ENCODE measurements around the gene TBC1D22B. TPM values are rescaled to one million over a fixed set of nuclear protein-coding genes. Genes with fewer than 3 reads are reported as not detected.

Gene TBC1D22B
- polyA plus RNA-seq, 3 donors: 3.9 to 5.0 (median 4.9) TPM

DNA sequence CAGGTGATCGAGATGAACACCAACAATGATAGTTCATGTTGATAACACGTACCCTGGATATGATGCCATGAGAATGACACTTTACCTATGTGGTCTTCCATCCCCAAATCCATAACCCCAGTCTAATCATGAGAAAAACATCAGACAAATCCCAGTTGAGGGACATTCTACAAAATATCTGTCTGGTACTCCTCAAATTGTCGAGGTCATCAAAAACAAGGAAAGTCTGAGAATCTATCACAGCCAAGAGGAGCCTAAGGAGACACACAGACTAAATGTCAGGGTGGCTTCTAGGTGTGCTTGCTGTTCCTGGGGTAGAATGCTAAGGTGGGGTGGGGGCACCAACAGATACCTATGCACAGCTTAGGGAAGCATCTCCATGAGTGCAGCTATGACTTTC is 93.5 kb downstream of the TBC1D22B start:
- Mint-ChIP-seq H3K4me1 (peaks cover 18% of the 10 kb centered on the region), H3K27ac (no peak overlapping the region), H3K36me3 (peaks cover 0 to 2% of the 10 kb centered on the region in 2 donors), H3K9me3 (peaks cover 0 to 4% (median 0%) of the 10 kb centered on the region in 7 donors), H3K27me3 (ENCODE audit: low read depth in 3 of 3) (peaks cover 8 to 27% (median 19%) of the 10 kb centered on the region in 3 donors), H3K4me3 (no peak overlapping the region)
- H2AFZ ChIP-seq (ENCODE audit: insufficient read depth, low read depth, low read length, poor library complexity, severe bottlenecking): no peak overlapping the region
- H3K4me3 ChIP-seq (replicated peaks in 1 of 3; ENCODE audit: low read depth in 2 of 3, low read length in 3 of 3): no peak overlapping the region
- H3K27me3 ChIP-seq (ENCODE audit: control insufficient read depth in 2 of 2, insufficient read depth in 2 of 2, low read length in 2 of 2): no peaks in the 10 kb centered on the region
- DNase-seq: no peak
- H4K20me1 ChIP-seq (ENCODE audit: insufficient read depth, low read length): no peaks in the 10 kb centered on the region
- H3K9ac ChIP-seq (ENCODE audit: insufficient read depth, low read length, poor library complexity, severe bottlenecking): no peak overlapping the region
- H3K4me1 ChIP-seq (ENCODE audit: control insufficient read depth in 1 of 2, insufficient read depth in 2 of 2, low read length in 2 of 2): peaks cover 11 to 15% of the 10 kb centered on the region in 2 donors
- 94% methylated on average over 3 of the region's 3 CpGs for WGBS (ENCODE audit: insufficient coverage)
- no peak overlapping the region for H3K27ac ChIP-seq (ENCODE audit: low read depth in 1 of 2, low read length in 2 of 2)
- TF ChIP-seq, protein P1, sequence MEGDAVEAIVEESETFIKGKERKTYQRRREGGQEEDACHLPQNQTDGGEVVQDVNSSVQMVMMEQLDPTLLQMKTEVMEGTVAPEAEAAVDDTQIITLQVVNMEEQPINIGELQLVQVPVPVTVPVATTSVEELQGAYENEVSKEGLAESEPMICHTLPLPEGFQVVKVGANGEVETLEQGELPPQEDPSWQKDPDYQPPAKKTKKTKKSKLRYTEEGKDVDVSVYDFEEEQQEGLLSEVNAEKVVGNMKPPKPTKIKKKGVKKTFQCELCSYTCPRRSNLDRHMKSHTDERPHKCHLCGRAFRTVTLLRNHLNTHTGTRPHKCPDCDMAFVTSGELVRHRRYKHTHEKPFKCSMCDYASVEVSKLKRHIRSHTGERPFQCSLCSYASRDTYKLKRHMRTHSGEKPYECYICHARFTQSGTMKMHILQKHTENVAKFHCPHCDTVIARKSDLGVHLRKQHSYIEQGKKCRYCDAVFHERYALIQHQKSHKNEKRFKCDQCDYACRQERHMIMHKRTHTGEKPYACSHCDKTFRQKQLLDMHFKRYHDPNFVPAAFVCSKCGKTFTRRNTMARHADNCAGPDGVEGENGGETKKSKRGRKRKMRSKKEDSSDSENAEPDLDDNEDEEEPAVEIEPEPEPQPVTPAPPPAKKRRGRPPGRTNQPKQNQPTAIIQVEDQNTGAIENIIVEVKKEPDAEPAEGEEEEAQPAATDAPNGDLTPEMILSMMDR (IDR thresholded peaks at IDR 0.05): no peak
- no peak overlapping the region for H3K4me2 ChIP-seq (replicated peaks; ENCODE audit: extremely low read depth, low read length, poor library complexity, severe bottlenecking)
- H3K79me2 ChIP-seq (ENCODE audit: insufficient read depth, low read length): peaks cover 21% of the 10 kb centered on the region
- no peaks in the 10 kb centered on the region for H3K9me3 ChIP-seq (replicated peaks in 1 of 2; ENCODE audit: control insufficient read depth in 1 of 2, insufficient read depth in 1 of 2, low read length in 2 of 2)
- H3K36me3 ChIP-seq (replicated peaks in 1 of 2; ENCODE audit: control insufficient read depth in 1 of 2, insufficient read depth in 2 of 2, low read length in 2 of 2): no peaks in the 10 kb centered on the region
- intact Hi-C loops (cut with micrococcal nuclease): no loop called here

DNA sequence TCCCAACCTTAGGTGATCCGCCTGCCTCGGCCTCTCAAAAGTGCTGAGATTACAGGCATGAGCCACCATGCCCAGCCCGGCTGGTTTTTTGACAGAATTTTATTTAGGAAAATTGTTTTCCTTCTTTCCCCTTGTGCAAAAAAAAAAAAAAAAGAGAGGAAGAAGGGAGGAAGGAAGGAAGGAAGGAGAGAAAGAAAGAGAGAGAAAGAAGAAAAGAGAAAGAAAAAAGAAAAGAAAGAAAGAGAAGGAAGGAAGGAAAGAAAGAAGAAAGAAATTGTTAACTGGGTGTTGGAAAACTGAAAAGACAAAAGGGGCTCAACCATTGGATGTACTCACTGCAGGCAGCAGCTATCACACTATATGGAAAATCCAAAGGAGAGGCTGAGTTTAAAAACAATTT is 94.8 kb downstream of the TBC1D22B start:
- H3K4me3 ChIP-seq (replicated peaks in 1 of 3; ENCODE audit: low read depth in 2 of 3, low read length in 3 of 3): no peak overlapping the region
- no peak overlapping the region for H3K27ac ChIP-seq (ENCODE audit: low read depth in 1 of 2, low read length in 2 of 2)
- TF ChIP-seq, protein P1 (IDR thresholded peaks at IDR 0.05): no peak
- Mint-ChIP-seq H3K9me3 (peaks cover 0 to 3% (median 0%) of the 10 kb centered on the region in 7 donors), H3K4me3 (no peak overlapping the region), H3K4me1 (peaks cover 19% of the 10 kb centered on the region), H3K27ac (peak overlapping the region in 1 of 7 donors; percentile 50), H3K27me3 (ENCODE audit: low read depth in 3 of 3) (peaks cover 8 to 23% (median 14%) of the 10 kb centered on the region in 3 donors), H3K36me3 (peaks cover 0 to 2% of the 10 kb centered on the region in 2 donors)
- H3K9ac ChIP-seq (ENCODE audit: insufficient read depth, low read length, poor library complexity, severe bottlenecking): no peak overlapping the region
- H3K36me3 ChIP-seq (replicated peaks in 1 of 2; ENCODE audit: control insufficient read depth in 1 of 2, insufficient read depth in 2 of 2, low read length in 2 of 2): no peaks in the 10 kb centered on the region
- H3K9me3 ChIP-seq (replicated peaks in 1 of 2; ENCODE audit: control insufficient read depth in 1 of 2, insufficient read depth in 1 of 2, low read length in 2 of 2): no peaks in the 10 kb centered on the region
- no peak overlapping the region for H2AFZ ChIP-seq (ENCODE audit: insufficient read depth, low read depth, low read length, poor library complexity, severe bottlenecking)
- H3K4me2 ChIP-seq (replicated peaks; ENCODE audit: extremely low read depth, low read length, poor library complexity, severe bottlenecking): no peak overlapping the region
- H3K4me1 ChIP-seq (ENCODE audit: control insufficient read depth in 1 of 2, insufficient read depth in 2 of 2, low read length in 2 of 2): peaks cover 11 to 15% of the 10 kb centered on the region in 2 donors
- no peaks in the 10 kb centered on the region for H4K20me1 ChIP-seq (ENCODE audit: insufficient read depth, low read length)
- intact Hi-C loops (cut with micrococcal nuclease): no loop called here
- no peak for DNase-seq
- WGBS (ENCODE audit: insufficient coverage): no CpG with 5 or more reads among the region's 3 CpGs
- peaks cover 34% of the 10 kb centered on the region for H3K79me2 ChIP-seq (ENCODE audit: insufficient read depth, low read length)
- no peaks in the 10 kb centered on the region for H3K27me3 ChIP-seq (ENCODE audit: control insufficient read depth in 2 of 2, insufficient read depth in 2 of 2, low read length in 2 of 2)
